Measurements from ENCODE around the gene RHBDF2. TPM values are rescaled to one million over a fixed set of nuclear protein-coding genes. Genes with fewer than 3 reads are reported as not detected.

The RHBDF2 gene
- total RNA-seq, 4 donors from 2014 or later = 11.3 to 47.4 (median 23.2) TPM

DNA sequence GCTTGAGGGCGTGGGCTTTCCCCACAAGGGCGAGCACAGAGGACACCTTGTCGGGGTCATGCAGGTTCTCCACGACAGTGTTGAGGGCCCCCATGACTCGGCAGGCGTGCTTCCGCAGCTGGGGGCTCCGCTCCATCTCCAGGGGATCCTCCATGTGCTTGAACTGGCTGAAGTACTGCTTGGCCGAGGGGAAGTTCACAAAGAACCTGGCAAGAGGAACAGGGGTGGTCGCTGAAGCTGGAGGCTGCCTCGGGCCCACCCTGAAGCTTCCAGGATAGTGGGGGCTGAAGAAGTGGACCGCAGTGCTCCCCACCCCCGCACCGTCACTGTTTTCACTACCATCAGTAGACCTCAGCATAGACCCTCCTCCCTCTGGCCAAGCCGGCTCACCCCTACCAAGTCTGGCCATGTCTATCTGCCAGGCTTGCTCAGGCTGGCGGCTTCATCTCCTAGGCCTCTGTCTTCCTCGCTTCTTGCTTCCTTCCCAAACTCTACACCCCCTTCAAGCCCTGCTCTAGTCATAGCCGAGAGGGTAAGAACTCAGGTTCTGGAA is 30.3 kb upstream of the RHBDF2 start:
- TF ChIP-seq POLR2A (IDR thresholded peaks at IDR 0.05) (no peak), POLR2AphosphoS5 (IDR thresholded peaks at IDR 0.05) (no peak), EP300 (IDR thresholded peaks at IDR 0.05; ENCODE audit: low read depth) (no peak)
- TF ChIP-seq, protein P1, sequence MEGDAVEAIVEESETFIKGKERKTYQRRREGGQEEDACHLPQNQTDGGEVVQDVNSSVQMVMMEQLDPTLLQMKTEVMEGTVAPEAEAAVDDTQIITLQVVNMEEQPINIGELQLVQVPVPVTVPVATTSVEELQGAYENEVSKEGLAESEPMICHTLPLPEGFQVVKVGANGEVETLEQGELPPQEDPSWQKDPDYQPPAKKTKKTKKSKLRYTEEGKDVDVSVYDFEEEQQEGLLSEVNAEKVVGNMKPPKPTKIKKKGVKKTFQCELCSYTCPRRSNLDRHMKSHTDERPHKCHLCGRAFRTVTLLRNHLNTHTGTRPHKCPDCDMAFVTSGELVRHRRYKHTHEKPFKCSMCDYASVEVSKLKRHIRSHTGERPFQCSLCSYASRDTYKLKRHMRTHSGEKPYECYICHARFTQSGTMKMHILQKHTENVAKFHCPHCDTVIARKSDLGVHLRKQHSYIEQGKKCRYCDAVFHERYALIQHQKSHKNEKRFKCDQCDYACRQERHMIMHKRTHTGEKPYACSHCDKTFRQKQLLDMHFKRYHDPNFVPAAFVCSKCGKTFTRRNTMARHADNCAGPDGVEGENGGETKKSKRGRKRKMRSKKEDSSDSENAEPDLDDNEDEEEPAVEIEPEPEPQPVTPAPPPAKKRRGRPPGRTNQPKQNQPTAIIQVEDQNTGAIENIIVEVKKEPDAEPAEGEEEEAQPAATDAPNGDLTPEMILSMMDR (IDR thresholded peaks at IDR 0.05) = no peak

DNA sequence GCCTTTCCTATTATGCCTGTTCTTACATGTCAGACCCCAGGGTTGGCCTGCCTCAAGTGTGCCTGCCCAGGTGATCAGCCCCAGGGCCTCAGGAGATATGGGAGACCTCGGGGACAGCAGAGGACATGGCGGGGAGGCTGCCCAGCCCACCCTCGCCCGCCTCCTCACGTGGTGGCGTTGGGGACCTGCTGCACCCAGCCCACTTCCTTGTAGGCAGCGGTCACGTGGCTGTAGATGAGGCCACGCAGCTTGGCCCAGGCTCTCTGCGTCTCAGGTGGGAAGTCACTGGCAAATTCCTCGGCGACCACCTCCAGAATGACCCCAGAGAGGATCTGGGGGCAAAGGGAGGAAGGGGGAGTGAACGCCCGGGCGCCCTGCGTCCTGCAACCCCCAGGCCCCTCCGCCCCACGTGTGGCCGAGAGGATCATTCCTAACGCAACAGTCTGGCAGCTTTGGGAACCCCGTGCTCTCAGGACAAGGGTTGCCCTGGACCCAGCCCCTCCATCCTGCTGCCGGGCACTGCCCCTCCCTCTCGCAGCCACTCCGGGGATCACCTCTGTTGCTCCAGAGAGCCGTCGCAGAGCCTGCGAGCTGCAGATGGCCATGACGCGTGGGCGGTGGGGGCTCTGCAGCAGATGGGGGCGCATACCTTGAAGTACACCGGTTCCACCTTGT is 29.7 kb upstream of the RHBDF2 start:
- Histone ChIP-seq H3K4me3 (no peak overlapping the region), H3K27ac (peak overlapping the region; percentile 76 to 86 (median 83)), H3K36me3 (no peaks in the 10 kb centered on the region), H3K4me1 (peaks cover 12 to 61% (median 39%) of the 10 kb centered on the region in 4 donors), H3K9me3 (no peaks in the 10 kb centered on the region), H3K27me3 (peaks cover 2% of the 10 kb centered on the region)
- in situ Hi-C loops (cut with MboI; ENCODE audit: low pct_ligation_motif_present in 1 of 4, low pct_unique_long_range_greater_than_20kb in 1 of 4, low sequenced_read_pairs in 3 of 4) (loop anchor here in 1 of 4 donors (25.0 kb wide), 1 partner anchor 181 kb away; the partner anchor contains the start of gene MXRA7), intact Hi-C loops (cut with DNase I; ENCODE audit: low total_unique reads) (no loop called here)
- no peak for TF ChIP-seq POLR2AphosphoS5 (IDR thresholded peaks at IDR 0.05)
- TF ChIP-seq EP300 (IDR thresholded peaks at IDR 0.05; ENCODE audit: low read depth) = no peak
- TF ChIP-seq, protein P1 (IDR thresholded peaks at IDR 0.05) = no peak
- TF ChIP-seq POLR2A (IDR thresholded peaks at IDR 0.05) = no peak
- 81% methylated on average over 21 of the region's 32 CpGs; no CpG with 5 or more reads in 1 of the 2 donors for WGBS, 2 donors (ENCODE audit: low coverage in 1 of 2)
- DNase-seq = no peak

More for the DNA sequence above, 30.3 kb upstream of the RHBDF2 start:
- H3K4me1 ChIP-seq = peaks cover 12 to 61% (median 39%) of the 10 kb centered on the region in 4 donors
- H3K36me3 ChIP-seq = no peaks in the 10 kb centered on the region
- H3K27ac ChIP-seq = peak overlapping the region; percentile 76 to 86 (median 83)
- H3K9me3 ChIP-seq = no peaks in the 10 kb centered on the region
- intact Hi-C loops (cut with DNase I; ENCODE audit: low total_unique reads) = no loop called here
- no peak overlapping the region for H3K4me3 ChIP-seq
- no peak for DNase-seq
- in situ Hi-C loops (cut with MboI; ENCODE audit: low pct_ligation_motif_present in 1 of 4, low pct_unique_long_range_greater_than_20kb in 1 of 4, low sequenced_read_pairs in 3 of 4) = loop anchor here in 1 of 4 donors (25.0 kb wide), 1 partner anchor 181 kb away; the partner anchor contains the start of gene MXRA7
- H3K27me3 ChIP-seq = peaks cover 8% of the 10 kb centered on the region
- WGBS, 2 donors (ENCODE audit: low coverage in 1 of 2) = 89% methylated on average over 10 of the region's 18 CpGs; no CpG with 5 or more reads in 1 of the 2 donors

DNA sequence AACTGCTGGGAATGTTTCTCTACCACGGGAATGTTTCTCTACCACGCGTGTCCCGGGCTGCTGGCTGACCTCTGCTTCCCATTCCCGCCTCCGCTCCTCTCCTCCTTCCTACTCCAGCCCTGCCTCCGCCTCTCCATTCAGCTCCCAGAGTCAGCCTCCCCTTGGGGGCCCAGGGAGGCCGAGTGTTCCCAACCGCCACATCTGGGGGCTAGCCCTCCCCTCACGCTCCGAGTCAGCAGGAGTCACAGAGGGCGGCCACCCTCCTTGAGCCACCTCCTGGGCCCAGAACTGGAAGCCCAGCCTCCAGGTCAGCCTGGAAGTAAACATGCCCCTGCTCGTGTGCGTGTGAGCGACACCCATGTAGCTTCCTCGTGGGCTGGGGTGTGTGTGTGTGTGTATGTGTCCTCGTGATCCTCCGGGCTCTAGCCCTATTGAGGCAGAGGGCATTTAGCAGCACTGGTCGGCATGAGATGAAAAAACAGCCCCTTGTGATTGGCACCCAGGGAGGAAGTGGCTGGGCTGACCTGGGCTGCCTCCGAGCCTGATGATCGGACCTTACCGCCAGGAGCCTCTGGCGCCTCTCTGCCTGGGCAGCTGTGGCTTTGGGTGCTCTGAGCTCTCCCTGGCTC is 29.0 kb upstream of the RHBDF2 start:
- Histone ChIP-seq H3K27ac (peak overlapping the region; percentile 76 to 86 (median 83)), H3K27me3 (no peaks in the 10 kb centered on the region), H3K4me1 (peaks cover 12 to 66% (median 41%) of the 10 kb centered on the region in 4 donors), H3K9me3 (no peaks in the 10 kb centered on the region), H3K36me3 (no peaks in the 10 kb centered on the region), H3K4me3 (no peak overlapping the region)
- no peak for DNase-seq
- WGBS, 2 donors (ENCODE audit: low coverage in 1 of 2) = 63% methylated on average over 20 of the region's 23 CpGs; no CpG with 5 or more reads in 1 of the 2 donors
- in situ Hi-C loops (cut with MboI; ENCODE audit: low pct_ligation_motif_present in 1 of 4, low pct_unique_long_range_greater_than_20kb in 1 of 4, low sequenced_read_pairs in 3 of 4) = loop anchor here in 1 of 4 donors (25.0 kb wide), 1 partner anchor 182 kb away; the partner anchor contains the start of gene MXRA7
- TF ChIP-seq, protein P1 (IDR thresholded peaks at IDR 0.05) = no peak
- peak in 1 of 3 donors; percentile 18 for TF ChIP-seq POLR2AphosphoS5 (IDR thresholded peaks at IDR 0.05)
- intact Hi-C loops (cut with DNase I; ENCODE audit: low total_unique reads) = no loop called here
